Umbilical cord (tissue), 2 donors: ENCODE results near the gene ZNF205. TPM values are rescaled to one million over a fixed set of nuclear protein-coding genes. Genes with fewer than 3 reads are reported as not detected.
A peak's percentile ranks its signal among the peaks of the same experiment; 100 is the strongest.

Experiments used
- DNase-seq: peaks from one replicate; pipeline ENCODE4 v3.0.0-alpha.2; 2015; ENCODE audit warnings: low spot score
- total RNA-seq: library from RNA; depleted of rRNA; stranded (reverse); fragments of >200 nt; gene quantifications from one replicate; pipeline ENCODE4 v1.2.3, GENCODE V29; 2014; ENCODE audit warnings: low replicate concordance; ENCODE audit not compliant: insufficient read depth

The ZNF205 gene
- total RNA-seq, 1 donor from 2014 or later, result 8.9 TPM

GRCh38 chr16:3084969-3085670 is 27.3 kb upstream of the ZNF205 start:
- no peak for DNase-seq

GRCh38 chr16:3085868-3086595 is 26.4 kb upstream of the ZNF205 start:
- no peak for DNase-seq

- no peak for DNase-seq
Observed at GRCh38 chr16:3086596-3087242, 25.7 kb upstream of the ZNF205 start.

- DNase-seq, result no peak
Observed at GRCh38 chr16:3087243-3088235, 24.8 kb upstream of the ZNF205 start.

- no peak for DNase-seq
Observed at GRCh38 chr16:3088450-3088849, 23.9 kb upstream of the ZNF205 start.

GRCh38 chr16:3088925-3089716 is 23.3 kb upstream of the ZNF205 start:
- no peak for DNase-seq

GRCh38 chr16:3089717-3090592 is 22.4 kb upstream of the ZNF205 start:
- DNase-seq, result no peak

GRCh38 chr16:3091551-3091950 is 20.8 kb upstream of the ZNF205 start:
- DNase-seq, result no peak

- no peak for DNase-seq
Observed at GRCh38 chr16:3092501-3092941, 19.9 kb upstream of the ZNF205 start.

- no peak for DNase-seq
Observed at GRCh38 chr16:3094289-3095027, 17.9 kb upstream of the ZNF205 start.

GRCh38 chr16:3095869-3096268 is 16.5 kb upstream of the ZNF205 start:
- no peak for DNase-seq

GRCh38 chr16:3096362-3096761 is 16.0 kb upstream of the ZNF205 start:
- no peak for DNase-seq

GRCh38 chr16:3097266-3097665 is 15.1 kb upstream of the ZNF205 start:
- DNase-seq, result no peak

- DNase-seq, result no peak
Observed at GRCh38 chr16:3098459-3099394, 13.7 kb upstream of the ZNF205 start, which contains the start of gene ZSCAN10. Gene ZSCAN10, minus strand, starts transcription at chr16:3099294. Its CDS starts 6,357 bp downstream, at chr16:3092937.

- no peak for DNase-seq
Observed at GRCh38 chr16:3099395-3099731, 13.0 kb upstream of the ZNF205 start.

GRCh38 chr16:3099732-3100499 is 12.5 kb upstream of the ZNF205 start:
- DNase-seq, result peak; percentile 89
